Adipocyte (in vitro differentiated cells): ENCODE results near the gene SRPK3.
A peak's percentile ranks its signal among the peaks of the same experiment; 100 is the strongest.

Experiments used
- DNase-seq: peaks from one replicate; pipeline ENCODE4 v3.0.0-alpha.2; 2015; ENCODE audit warnings: low read depth
- H3K27me3 ChIP-seq: replicated peaks from 2 replicates; pipeline ENCODE4 v1.7.0; 2013; ENCODE audit warnings: mild to moderate bottlenecking, low read length, moderate library complexity; ENCODE audit not compliant: control insufficient read depth, insufficient read depth
- H3K36me3 ChIP-seq: 2 replicates; pipeline ENCODE4 v1.7.0; 2013; ENCODE audit warnings: low read length, mild to moderate bottlenecking, moderate library complexity; ENCODE audit not compliant: control insufficient read depth, insufficient read depth, severe bottlenecking
- H3K4me1 ChIP-seq: 2 replicates; pipeline ENCODE4 v1.7.0; 2013; ENCODE audit warnings: mild to moderate bottlenecking, low read length, moderate library complexity; ENCODE audit not compliant: control insufficient read depth, insufficient read depth
- H3K4me3 ChIP-seq: 2 replicates; pipeline ENCODE4 v1.7.0; 2013; ENCODE audit warnings: mild to moderate bottlenecking, low read length, moderate library complexity
- H3K9ac ChIP-seq: 2 replicates; pipeline ENCODE4 v1.7.0; 2013; ENCODE audit warnings: mild to moderate bottlenecking, low read length, moderate library complexity
- H3K9me3 ChIP-seq: 2 replicates; pipeline ENCODE4 v1.7.0; 2013; ENCODE audit warnings: mild to moderate bottlenecking, low read length, moderate library complexity; ENCODE audit not compliant: control insufficient read depth

The SRPK3 gene

GRCh38 chrX:153819384-153820040 lies 38.7 kb downstream of the SRPK3 start:
- no peak for DNase-seq
- peak overlapping the region; percentile 41 for H3K4me3 ChIP-seq
- H3K27me3 ChIP-seq: peaks cover 52% of the 10 kb centered on the region
- no peaks in the 10 kb centered on the region for H3K9me3 ChIP-seq
- H3K4me1 ChIP-seq: no peaks in the 10 kb centered on the region
- no peak overlapping the region for H3K9ac ChIP-seq
- no peaks in the 10 kb centered on the region for H3K36me3 ChIP-seq

GRCh38 chrX:153820601-153821000 lies 39.8 kb downstream of the SRPK3 start:
- Histone ChIP-seq H3K36me3 (no peaks in the 10 kb centered on the region), H3K9me3 (no peaks in the 10 kb centered on the region), H3K4me3 (no peak overlapping the region), H3K4me1 (no peaks in the 10 kb centered on the region), H3K9ac (no peak overlapping the region), H3K27me3 (peaks cover 56% of the 10 kb centered on the region)
- DNase-seq: no peak

- Histone ChIP-seq H3K9me3 (no peaks in the 10 kb centered on the region), H3K36me3 (no peaks in the 10 kb centered on the region), H3K4me3 (no peak overlapping the region), H3K27me3 (peaks cover 59% of the 10 kb centered on the region), H3K9ac (no peak overlapping the region), H3K4me1 (no peaks in the 10 kb centered on the region)
- DNase-seq: no peak
Measured at GRCh38 chrX:153821066-153821465, 40.2 kb downstream of the SRPK3 start.

GRCh38 chrX:153824348-153824747 lies 43.5 kb downstream of the SRPK3 start:
- no peak for DNase-seq
- H3K9me3 ChIP-seq: no peaks in the 10 kb centered on the region
- H3K9ac ChIP-seq: no peak overlapping the region

GRCh38 chrX:153825042-153825441 lies 44.2 kb downstream of the SRPK3 start:
- no peak for DNase-seq
- H3K27me3 ChIP-seq: peaks cover 52% of the 10 kb centered on the region
- H3K9me3 ChIP-seq: no peaks in the 10 kb centered on the region
- no peaks in the 10 kb centered on the region for H3K36me3 ChIP-seq
- no peak overlapping the region for H3K4me3 ChIP-seq
- H3K9ac ChIP-seq: no peak overlapping the region
- H3K4me1 ChIP-seq: no peaks in the 10 kb centered on the region

More at GRCh38 chrX:153824348-153824747, 43.5 kb downstream of the SRPK3 start:
- H3K36me3 ChIP-seq: no peaks in the 10 kb centered on the region
- H3K4me3 ChIP-seq: no peak overlapping the region
- no peaks in the 10 kb centered on the region for H3K4me1 ChIP-seq
- H3K27me3 ChIP-seq: peaks cover 58% of the 10 kb centered on the region

- no peak overlapping the region for H3K4me3 ChIP-seq
- no peaks in the 10 kb centered on the region for H3K36me3 ChIP-seq
- peaks cover 47% of the 10 kb centered on the region for H3K27me3 ChIP-seq
- no peak overlapping the region for H3K9ac ChIP-seq
- H3K9me3 ChIP-seq: no peaks in the 10 kb centered on the region
- no peaks in the 10 kb centered on the region for H3K4me1 ChIP-seq
- DNase-seq: no peak
Measured at GRCh38 chrX:153827016-153827415, 46.2 kb downstream of the SRPK3 start.

- Histone ChIP-seq H3K9ac (no peak overlapping the region), H3K27me3 (peaks cover 50% of the 10 kb centered on the region), H3K4me1 (no peaks in the 10 kb centered on the region), H3K36me3 (no peaks in the 10 kb centered on the region), H3K9me3 (no peaks in the 10 kb centered on the region), H3K4me3 (no peak overlapping the region)
- DNase-seq: no peak
Measured at GRCh38 chrX:153827903-153828302, 47.1 kb downstream of the SRPK3 start.

GRCh38 chrX:153828308-153828707 lies 47.5 kb downstream of the SRPK3 start:
- DNase-seq: no peak
- Histone ChIP-seq H3K9me3 (no peaks in the 10 kb centered on the region), H3K27me3 (peaks cover 54% of the 10 kb centered on the region), H3K4me3 (no peak overlapping the region), H3K4me1 (no peaks in the 10 kb centered on the region), H3K9ac (no peak overlapping the region), H3K36me3 (no peaks in the 10 kb centered on the region)

- Histone ChIP-seq H3K36me3 (no peaks in the 10 kb centered on the region), H3K9me3 (no peaks in the 10 kb centered on the region), H3K9ac (no peak overlapping the region), H3K27me3 (peaks cover 53% of the 10 kb centered on the region), H3K4me1 (no peaks in the 10 kb centered on the region), H3K4me3 (no peak overlapping the region)
- peak; percentile 11 for DNase-seq
Measured at GRCh38 chrX:153828723-153829548, 48.1 kb downstream of the SRPK3 start.

- no peak overlapping the region for H3K4me3 ChIP-seq
- no peak overlapping the region for H3K9ac ChIP-seq
- DNase-seq: no peak
- H3K4me1 ChIP-seq: no peaks in the 10 kb centered on the region
- H3K9me3 ChIP-seq: peaks cover 3% of the 10 kb centered on the region
- peaks cover 51% of the 10 kb centered on the region for H3K27me3 ChIP-seq
- H3K36me3 ChIP-seq: no peaks in the 10 kb centered on the region
Measured at GRCh38 chrX:153829549-153829798, 48.6 kb downstream of the SRPK3 start.

GRCh38 chrX:153829799-153830639 lies 49.2 kb downstream of the SRPK3 start, which contains the start of gene PDZD4:
PDZD4 (minus strand) TSS chrX:153830544; CDS start chrX:153830298, 246 bp downstream.
- Histone ChIP-seq H3K36me3 (no peaks in the 10 kb centered on the region), H3K9ac (no peak within 1 kb of the TSS), H3K27me3 (peaks cover 53% of the 10 kb centered on the region), H3K4me3 (no peak within 1 kb of the TSS), H3K9me3 (peaks cover 8% of the 10 kb centered on the region), H3K4me1 (no peaks in the 10 kb centered on the region)
- DNase-seq: peak; percentile 24
